Mucosa of descending colon (tissue), 3 donors: ENCODE results near the gene ZXDC. TPM values are rescaled to one million over a fixed set of nuclear protein-coding genes. Genes with fewer than 3 reads are reported as not detected.
A peak's percentile ranks its signal among the peaks of the same experiment; 100 is the strongest.

Experiments used
- ATAC-seq: fragments of 200-7000 bp; cut with Tn5 transposase; one replicate; pipeline ENCODE4 v1.9.1; 2020; ENCODE audit warnings: mild to moderate bottlenecking, moderate library complexity
- DNase-seq, 3 donors: peaks; one replicate each; pipeline ENCODE4 v3.0.0-alpha.2; 2020
- H3K36me3 ChIP-seq: fragments of 200-600 bp; one replicate; pipeline ENCODE4 v1.8.0; 2021; ENCODE audit warnings: low read depth, mild to moderate bottlenecking
- H3K4me1 ChIP-seq: fragments of 200-600 bp; one replicate; pipeline ENCODE4 v1.8.0; 2021; ENCODE audit warnings: low read depth, mild to moderate bottlenecking
- H3K4me3 ChIP-seq: fragments of 200-600 bp; one replicate; pipeline ENCODE4 v1.8.0; 2021; ENCODE audit warnings: mild to moderate bottlenecking
- H3K9me3 ChIP-seq: fragments of 200-600 bp; one replicate; pipeline ENCODE4 v1.8.0; 2021; ENCODE audit warnings: mild to moderate bottlenecking
- intact Hi-C, 2 donors: fragments of 100-400 bp; cut with DNase I in 1 of 2; cut with micrococcal nuclease in 1 of 2; formaldehyde crosslinking; loops; one replicate each; pipeline versions ENCODE4 v1.11.0 to v1.11.1; 2022; cut with DNase I, micrococcal nuclease
- total RNA-seq, 3 donors: library from RNA; stranded (reverse); fragmentation: NEBNext Ultra II Directional in 2 of 3; extraction: Animal tissue kit (Norgen Biotek cat#: 25700) in 2 of 3; gene quantifications; one replicate each; pipeline versions ENCODE4 v1.2.1 to v1.2.4, GENCODE V29; 2021 to 2023
- TF ChIP-seq, protein P1 (sequence below): fragments of 200-600 bp; IDR thresholded peaks from one replicate; pipeline ENCODE4 v1.8.0; 2022; ENCODE audit warnings: antibody characterized with exemption, mild to moderate bottlenecking
- donor health status: DM: no; HTN: no; CAD: no; lungs with moderate emphysema.
- donor health status: DM: no; HTN: no; CAD: no.
- donor health status: DM: no; HTN: yes; CAD: no.

Gene ZXDC
- total RNA-seq, 3 donors from 2014 or later = 28.7 to 39.4 (median 37.7) TPM

- intact Hi-C loops = no loop called here
- DNase-seq = no peak
- no peak for ATAC-seq
- Histone ChIP-seq H3K4me3 (no peak overlapping the region), H3K36me3 (no peaks in the 10 kb centered on the region), H3K4me1 (no peaks in the 10 kb centered on the region), H3K9me3 (no peaks in the 10 kb centered on the region)
- TF ChIP-seq, protein P1, sequence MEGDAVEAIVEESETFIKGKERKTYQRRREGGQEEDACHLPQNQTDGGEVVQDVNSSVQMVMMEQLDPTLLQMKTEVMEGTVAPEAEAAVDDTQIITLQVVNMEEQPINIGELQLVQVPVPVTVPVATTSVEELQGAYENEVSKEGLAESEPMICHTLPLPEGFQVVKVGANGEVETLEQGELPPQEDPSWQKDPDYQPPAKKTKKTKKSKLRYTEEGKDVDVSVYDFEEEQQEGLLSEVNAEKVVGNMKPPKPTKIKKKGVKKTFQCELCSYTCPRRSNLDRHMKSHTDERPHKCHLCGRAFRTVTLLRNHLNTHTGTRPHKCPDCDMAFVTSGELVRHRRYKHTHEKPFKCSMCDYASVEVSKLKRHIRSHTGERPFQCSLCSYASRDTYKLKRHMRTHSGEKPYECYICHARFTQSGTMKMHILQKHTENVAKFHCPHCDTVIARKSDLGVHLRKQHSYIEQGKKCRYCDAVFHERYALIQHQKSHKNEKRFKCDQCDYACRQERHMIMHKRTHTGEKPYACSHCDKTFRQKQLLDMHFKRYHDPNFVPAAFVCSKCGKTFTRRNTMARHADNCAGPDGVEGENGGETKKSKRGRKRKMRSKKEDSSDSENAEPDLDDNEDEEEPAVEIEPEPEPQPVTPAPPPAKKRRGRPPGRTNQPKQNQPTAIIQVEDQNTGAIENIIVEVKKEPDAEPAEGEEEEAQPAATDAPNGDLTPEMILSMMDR = no peak
Observed at GRCh38 chr3:126493051-126493450, 17.4 kb upstream of the ZXDC start.

GRCh38 chr3:126491221-126492013 is 15.7 kb upstream of the ZXDC start:
- intact Hi-C loops = no loop called here
- no peaks in the 10 kb centered on the region for H3K36me3 ChIP-seq
- no peaks in the 10 kb centered on the region for H3K9me3 ChIP-seq
- TF ChIP-seq, protein P1 = no peak
- H3K4me3 ChIP-seq = no peak overlapping the region
- no peaks in the 10 kb centered on the region for H3K4me1 ChIP-seq
- ATAC-seq = no peak
- peak in 1 of 3 donors; percentile 31 for DNase-seq

DNA sequence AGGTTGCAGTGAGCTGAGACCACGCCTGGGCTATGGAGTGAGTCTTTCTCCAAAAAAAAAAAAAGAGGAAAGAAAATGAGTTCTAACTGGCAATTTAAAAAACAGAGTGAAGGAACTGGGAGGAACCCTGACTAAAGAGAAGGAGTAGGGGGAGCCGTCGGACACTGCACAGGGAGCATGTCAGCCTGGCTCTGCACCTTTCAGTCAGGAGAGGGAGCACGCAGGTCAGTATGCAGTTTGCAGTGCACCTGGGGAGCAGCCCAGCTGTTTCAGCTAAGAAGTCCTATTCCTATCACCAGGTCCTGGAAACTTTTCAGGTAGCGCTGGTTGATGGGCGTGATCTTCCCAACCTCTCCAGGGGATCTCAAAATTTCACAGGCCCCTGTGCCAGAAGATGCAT is 14.9 kb upstream of the ZXDC start:
- intact Hi-C loops = no loop called here
- no peaks in the 10 kb centered on the region for H3K36me3 ChIP-seq
- TF ChIP-seq, protein P1 = no peak
- ATAC-seq (no peak), DNase-seq (no peak)
- H3K9me3 ChIP-seq = no peaks in the 10 kb centered on the region
- H3K4me1 ChIP-seq = no peaks in the 10 kb centered on the region
- no peak overlapping the region for H3K4me3 ChIP-seq

GRCh38 chr3:126488886-126489569 is 13.3 kb upstream of the ZXDC start:
- Histone ChIP-seq H3K4me3 (no peak overlapping the region), H3K36me3 (no peaks in the 10 kb centered on the region), H3K4me1 (no peaks in the 10 kb centered on the region), H3K9me3 (no peaks in the 10 kb centered on the region)
- DNase-seq = peak in 1 of 3 donors; percentile 35
- intact Hi-C loops = no loop called here
- TF ChIP-seq, protein P1 = no peak
- ATAC-seq = no peak

GRCh38 chr3:126488185-126488584 is 12.5 kb upstream of the ZXDC start:
- no peak overlapping the region for H3K4me3 ChIP-seq
- intact Hi-C loops = no loop called here
- DNase-seq (no peak), ATAC-seq (no peak)
- TF ChIP-seq, protein P1 = no peak
- H3K4me1 ChIP-seq = no peaks in the 10 kb centered on the region
- H3K36me3 ChIP-seq = no peaks in the 10 kb centered on the region
- H3K9me3 ChIP-seq = no peaks in the 10 kb centered on the region
